Measurements from ENCODE around the gene SECISBP2.
A peak's percentile ranks its signal among the peaks of the same experiment; 100 is the strongest.

The SECISBP2 gene

DNA sequence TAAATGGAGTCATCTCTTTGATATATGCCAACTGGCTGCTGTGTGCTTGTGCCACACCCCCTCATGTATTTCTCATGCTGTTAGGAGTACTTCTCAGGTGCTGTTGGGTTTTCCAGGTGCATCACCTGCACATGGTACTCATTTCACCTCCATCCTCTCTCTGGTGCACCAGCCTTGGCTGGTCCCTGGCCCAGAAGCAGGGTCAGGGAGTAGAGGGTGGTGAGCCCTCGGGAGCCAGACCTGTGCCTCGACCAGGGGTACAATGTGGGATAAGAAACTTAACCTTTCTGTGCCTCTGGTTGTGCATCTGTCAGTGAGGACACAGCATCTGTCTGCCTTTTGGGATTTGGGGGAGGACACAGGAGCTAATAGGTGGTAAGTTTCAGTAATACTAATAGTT lies 38.5 kb downstream of the SECISBP2 start:
- H3K27ac ChIP-seq, result no peak overlapping the region
- H3K27me3 ChIP-seq, result no peaks in the 10 kb centered on the region
- peaks cover 94% of the 10 kb centered on the region for H3K36me3 ChIP-seq
- H3K9me3 ChIP-seq, result no peaks in the 10 kb centered on the region
- peaks cover 16 to 21% of the 10 kb centered on the region in 2 experiments for H3K4me1 ChIP-seq (ENCODE audit: control insufficient read depth in 1 of 2, insufficient read depth in 1 of 2, low read depth in 1 of 2, low read length in 1 of 2)
- TF ChIP-seq, protein P1, sequence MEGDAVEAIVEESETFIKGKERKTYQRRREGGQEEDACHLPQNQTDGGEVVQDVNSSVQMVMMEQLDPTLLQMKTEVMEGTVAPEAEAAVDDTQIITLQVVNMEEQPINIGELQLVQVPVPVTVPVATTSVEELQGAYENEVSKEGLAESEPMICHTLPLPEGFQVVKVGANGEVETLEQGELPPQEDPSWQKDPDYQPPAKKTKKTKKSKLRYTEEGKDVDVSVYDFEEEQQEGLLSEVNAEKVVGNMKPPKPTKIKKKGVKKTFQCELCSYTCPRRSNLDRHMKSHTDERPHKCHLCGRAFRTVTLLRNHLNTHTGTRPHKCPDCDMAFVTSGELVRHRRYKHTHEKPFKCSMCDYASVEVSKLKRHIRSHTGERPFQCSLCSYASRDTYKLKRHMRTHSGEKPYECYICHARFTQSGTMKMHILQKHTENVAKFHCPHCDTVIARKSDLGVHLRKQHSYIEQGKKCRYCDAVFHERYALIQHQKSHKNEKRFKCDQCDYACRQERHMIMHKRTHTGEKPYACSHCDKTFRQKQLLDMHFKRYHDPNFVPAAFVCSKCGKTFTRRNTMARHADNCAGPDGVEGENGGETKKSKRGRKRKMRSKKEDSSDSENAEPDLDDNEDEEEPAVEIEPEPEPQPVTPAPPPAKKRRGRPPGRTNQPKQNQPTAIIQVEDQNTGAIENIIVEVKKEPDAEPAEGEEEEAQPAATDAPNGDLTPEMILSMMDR (IDR thresholded peaks at IDR 0.05), result no peak
- H3K4me3 ChIP-seq (ENCODE audit: low read depth in 1 of 2, low read length in 1 of 2), result no peak overlapping the region

DNA sequence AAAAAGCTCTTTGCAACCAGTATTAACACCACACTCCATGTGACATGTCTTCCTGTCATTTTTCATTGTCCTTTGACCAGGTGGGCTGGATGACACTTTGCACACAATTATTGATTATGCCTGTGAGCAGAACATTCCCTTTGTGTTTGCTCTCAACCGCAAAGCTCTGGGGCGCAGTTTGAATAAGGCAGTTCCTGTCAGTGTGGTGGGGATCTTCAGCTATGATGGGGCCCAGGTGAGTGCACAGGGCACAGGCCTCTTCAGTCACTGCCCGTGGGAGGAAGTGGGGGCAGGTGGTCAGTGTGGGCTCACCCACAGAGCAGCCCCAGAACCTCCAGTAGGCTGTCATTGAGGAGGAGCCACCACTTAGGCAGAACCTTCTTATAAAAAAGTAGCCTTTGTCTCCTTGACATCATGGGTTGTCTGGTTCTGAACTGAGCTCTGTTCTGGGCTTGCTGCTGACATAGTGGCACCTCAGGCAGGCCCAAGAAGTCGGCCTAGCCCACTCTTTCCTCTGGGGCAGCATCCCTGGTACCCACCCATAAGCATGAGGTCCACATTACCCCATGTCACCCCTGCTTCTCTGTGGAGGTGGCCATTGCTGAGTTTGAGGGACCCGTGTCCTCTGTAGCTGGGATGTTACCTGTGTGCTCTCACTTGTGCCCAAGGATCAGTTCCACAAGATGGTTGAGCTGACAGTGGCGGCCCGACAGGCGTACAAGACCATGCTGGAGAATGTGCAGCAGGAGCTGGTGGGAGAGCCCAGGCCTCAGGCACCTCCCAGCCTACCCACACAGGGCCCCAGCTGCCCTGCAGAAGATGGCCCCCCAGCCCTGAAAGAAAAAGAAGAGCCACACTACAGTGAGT lies 39.3 kb downstream of the SECISBP2 start:
- H3K9me3 ChIP-seq, result no peaks in the 10 kb centered on the region
- H3K27me3 ChIP-seq, result no peaks in the 10 kb centered on the region
- H3K4me1 ChIP-seq (ENCODE audit: control insufficient read depth in 1 of 2, insufficient read depth in 1 of 2, low read depth in 1 of 2, low read length in 1 of 2), result peaks cover 8 to 13% of the 10 kb centered on the region in 2 experiments
- H3K27ac ChIP-seq, result peak overlapping the region; percentile 58
- peaks cover 96% of the 10 kb centered on the region for H3K36me3 ChIP-seq
- H3K4me3 ChIP-seq (ENCODE audit: low read depth in 1 of 2, low read length in 1 of 2), result no peak overlapping the region
- TF ChIP-seq, protein P1 (IDR thresholded peaks at IDR 0.05), result no peak

DNA sequence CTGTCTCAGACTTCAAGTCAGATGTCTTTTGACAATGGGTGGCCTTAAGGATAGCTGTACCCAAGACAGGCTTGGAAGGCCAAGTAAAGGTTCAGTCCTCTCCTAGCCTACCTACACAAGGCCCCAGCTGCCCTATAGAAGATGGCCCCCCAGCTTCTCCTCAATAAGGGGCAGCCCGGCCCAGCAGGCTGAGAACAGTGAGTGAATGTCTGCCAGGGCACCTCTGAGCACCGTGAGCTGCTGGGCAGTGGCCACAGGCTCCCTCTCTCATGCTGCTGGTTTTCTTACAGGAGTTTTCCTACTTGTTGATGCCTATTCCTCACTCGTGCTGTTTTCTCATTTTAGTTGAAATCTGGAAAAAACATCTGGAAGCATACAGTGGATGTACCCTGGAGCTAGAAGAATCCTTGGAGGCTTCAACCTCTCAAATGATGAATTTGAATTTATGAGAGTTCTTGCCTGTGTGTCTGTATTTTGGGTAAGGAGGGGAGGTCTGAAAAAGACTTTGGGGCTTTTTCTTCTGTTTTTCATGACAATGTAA lies 40.1 kb downstream of the SECISBP2 start:
- H3K9me3 ChIP-seq, result no peaks in the 10 kb centered on the region
- H3K4me1 ChIP-seq (ENCODE audit: control insufficient read depth in 1 of 2, insufficient read depth in 1 of 2, low read depth in 1 of 2, low read length in 1 of 2), result peaks cover 0 to 4% of the 10 kb centered on the region in 2 experiments
- peaks cover 98% of the 10 kb centered on the region for H3K36me3 ChIP-seq
- peak overlapping the region; percentile 58 for H3K27ac ChIP-seq
- H3K4me3 ChIP-seq (ENCODE audit: low read depth in 1 of 2, low read length in 1 of 2), result no peak overlapping the region
- no peaks in the 10 kb centered on the region for H3K27me3 ChIP-seq
- TF ChIP-seq, protein P1 (IDR thresholded peaks at IDR 0.05), result no peak

DNA sequence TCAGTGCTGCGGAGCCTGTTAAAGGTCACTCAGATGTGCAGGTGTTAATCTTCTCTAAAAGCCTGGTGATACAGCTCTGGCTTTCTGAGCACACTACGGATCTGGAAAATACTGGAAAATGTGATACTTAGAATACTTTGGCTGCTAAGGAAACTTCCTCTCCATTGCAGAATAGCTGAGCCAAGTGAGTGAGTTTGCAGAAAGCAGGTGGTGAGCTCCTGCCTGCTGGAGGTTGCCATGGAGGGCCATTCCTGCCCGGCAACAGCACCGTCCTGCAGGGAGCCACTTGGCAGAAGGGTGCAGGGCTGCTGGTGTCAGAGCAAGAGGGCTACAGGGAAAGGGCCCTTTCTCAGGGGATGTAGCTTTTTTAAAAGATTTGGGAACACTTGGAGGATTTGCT lies 40.7 kb downstream of the SECISBP2 start:
- no peaks in the 10 kb centered on the region for H3K9me3 ChIP-seq
- peaks cover 0 to 4% of the 10 kb centered on the region in 2 experiments for H3K4me1 ChIP-seq (ENCODE audit: control insufficient read depth in 1 of 2, insufficient read depth in 1 of 2, low read depth in 1 of 2, low read length in 1 of 2)
- no peaks in the 10 kb centered on the region for H3K27me3 ChIP-seq
- TF ChIP-seq, protein P1 (IDR thresholded peaks at IDR 0.05), result no peak
- H3K27ac ChIP-seq, result peak overlapping the region; percentile 58
- H3K4me3 ChIP-seq (ENCODE audit: low read depth in 1 of 2, low read length in 1 of 2), result no peak overlapping the region
- peaks cover 98% of the 10 kb centered on the region for H3K36me3 ChIP-seq

DNA sequence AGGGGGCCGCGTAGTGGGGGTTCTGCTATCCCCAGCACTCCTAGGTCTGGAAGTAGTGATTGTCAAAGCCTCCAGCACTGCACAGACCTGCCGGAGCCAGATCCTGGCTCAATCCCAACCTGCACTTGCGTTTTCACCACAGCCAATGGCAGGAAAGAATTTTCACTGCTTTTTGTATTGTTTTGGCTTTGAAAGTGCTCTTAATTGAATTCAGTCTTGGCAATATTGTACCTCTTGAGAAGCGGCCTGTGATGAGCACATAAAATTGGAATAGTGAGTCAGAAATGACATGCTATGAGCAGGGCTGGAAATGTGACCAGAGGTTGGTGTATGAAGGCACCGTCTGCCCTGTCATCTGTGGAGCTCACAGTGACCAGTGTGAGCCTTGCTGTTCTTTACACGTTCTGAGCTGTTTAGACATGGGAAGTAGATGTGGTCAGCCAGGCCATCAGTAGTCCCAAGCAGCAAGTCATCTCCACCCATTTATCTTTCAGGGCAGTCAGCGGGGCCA lies 41.5 kb downstream of the SECISBP2 start:
- TF ChIP-seq, protein P1 (IDR thresholded peaks at IDR 0.05), result no peak
- H3K27ac ChIP-seq, result peak overlapping the region; percentile 58
- H3K4me3 ChIP-seq (ENCODE audit: low read depth in 1 of 2, low read length in 1 of 2), result no peak overlapping the region
- no peaks in the 10 kb centered on the region for H3K9me3 ChIP-seq
- peaks cover 0 to 4% of the 10 kb centered on the region in 2 experiments for H3K4me1 ChIP-seq (ENCODE audit: control insufficient read depth in 1 of 2, insufficient read depth in 1 of 2, low read depth in 1 of 2, low read length in 1 of 2)
- no peaks in the 10 kb centered on the region for H3K27me3 ChIP-seq
- H3K36me3 ChIP-seq, result peaks cover 98% of the 10 kb centered on the region
